GM21526 (cell line): ENCODE data around the gene PRLH.

ENCODE experiments used
- ATAC-seq: cut with Tn5 transposase; IDR thresholded peaks from one replicate; pipeline ENCODE4 v1.9.1; 2021; ENCODE audit warnings: moderate library complexity; ENCODE audit not compliant: unreplicated experiment, low FRiP score

PRLH gene

DNA sequence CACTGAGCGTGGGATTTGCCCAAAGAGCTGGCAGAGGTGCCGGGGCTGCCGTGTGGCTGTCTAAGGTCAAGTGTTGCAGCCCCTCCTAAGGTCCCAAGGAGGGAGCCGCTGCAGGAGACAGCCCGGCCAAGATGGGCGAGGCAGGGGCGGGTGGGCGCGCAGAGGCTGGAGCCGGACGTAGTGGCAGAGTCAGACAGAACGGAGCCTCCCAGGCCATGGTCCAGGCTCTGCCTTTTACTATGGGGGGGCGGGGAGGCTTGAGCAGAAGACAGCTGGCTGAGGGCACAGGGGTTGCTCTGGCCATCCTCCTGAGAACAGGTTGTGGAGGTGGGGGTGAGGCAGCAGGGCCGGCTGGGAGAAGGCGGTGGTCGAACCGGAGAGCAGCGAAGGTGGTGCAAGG, 27.5 kb upstream of the PRLH start:
- ATAC-seq, result no peak

DNA sequence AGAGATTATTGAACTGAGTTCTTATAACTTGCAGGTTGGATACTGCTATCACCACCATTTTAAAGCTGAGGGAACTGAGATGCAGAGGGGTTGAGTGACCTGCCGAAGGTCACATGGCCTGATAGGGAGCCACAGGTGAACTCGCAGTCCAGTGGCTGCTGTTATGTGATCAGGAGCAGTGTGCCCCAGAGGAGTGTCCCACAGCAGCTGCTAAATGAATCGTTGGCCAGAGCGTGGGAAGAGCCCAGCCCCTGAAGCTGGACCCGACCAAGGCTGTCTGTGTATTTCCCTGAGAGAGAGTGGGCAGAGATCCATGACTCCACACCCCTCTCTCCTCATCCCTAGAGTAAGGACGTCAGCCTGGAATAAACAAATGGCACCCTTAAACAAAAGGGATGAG, 26.7 kb upstream of the PRLH start:
- ATAC-seq, result no peak

DNA sequence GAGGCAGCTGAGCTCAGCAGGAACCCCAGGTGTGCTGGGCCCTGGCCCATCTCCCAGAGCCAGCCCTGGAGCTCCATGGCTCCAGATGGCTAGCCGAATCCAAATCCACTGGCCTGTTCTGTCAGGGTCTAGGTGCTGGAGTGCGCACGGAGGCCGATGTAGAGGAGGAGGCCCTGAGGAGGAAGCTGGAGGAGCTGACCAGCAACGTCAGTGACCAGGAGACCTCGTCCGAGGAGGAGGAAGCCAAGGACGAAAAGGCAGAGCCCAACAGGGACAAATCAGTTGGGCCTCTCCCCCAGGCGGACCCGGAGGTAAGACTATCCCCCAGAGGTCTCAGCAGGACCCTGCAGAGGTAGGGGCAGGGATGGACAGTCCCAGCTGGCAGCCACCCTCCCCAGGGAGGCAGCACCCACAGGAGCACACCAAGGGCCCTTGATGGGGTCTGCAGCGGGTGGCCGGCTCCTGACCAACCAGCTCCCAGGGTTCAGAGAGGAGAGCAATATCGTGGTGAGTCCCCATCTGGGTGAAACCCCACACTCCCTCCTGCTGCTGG, 26.1 kb upstream of the PRLH start:
- ATAC-seq, result no peak

DNA sequence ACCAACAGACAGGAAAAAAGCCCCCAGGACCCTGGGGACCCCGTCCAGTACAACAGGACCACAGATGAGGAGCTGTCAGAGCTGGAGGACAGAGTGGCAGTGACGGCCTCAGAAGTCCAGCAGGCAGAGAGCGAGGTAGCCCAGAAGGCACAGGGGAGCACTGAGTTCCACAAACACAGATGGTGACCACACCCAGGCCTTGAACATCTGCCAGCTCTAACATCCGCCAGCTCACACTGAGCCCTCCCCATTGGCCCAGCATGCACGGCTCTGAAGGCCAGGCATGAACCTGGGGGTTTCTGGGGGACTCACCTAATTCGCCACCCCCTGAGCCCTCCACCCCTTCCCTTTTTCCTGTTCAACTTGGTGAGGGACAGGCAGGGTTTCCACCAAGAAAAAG, 25.6 kb upstream of the PRLH start:
- ATAC-seq, result no peak

DNA sequence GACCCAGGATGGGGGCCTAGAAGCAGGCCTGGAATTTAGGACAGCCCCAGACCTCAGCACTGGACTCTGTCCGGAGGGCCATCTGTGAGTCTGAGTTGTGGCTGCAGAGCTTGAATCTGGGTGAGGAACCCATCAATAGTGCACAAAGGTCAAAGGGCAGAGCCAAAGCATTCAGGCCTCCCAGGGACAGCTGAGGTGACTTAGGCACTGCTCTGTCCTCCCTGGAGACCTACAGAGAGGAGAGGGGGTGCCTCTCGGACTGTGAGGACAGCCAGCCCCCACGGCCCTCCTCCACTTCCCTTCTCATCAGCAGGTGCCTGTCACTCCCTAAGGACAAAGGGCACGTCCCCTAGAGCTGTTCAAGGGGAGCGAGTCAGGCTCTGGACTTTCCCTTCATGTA, 25.1 kb upstream of the PRLH start:
- no peak for ATAC-seq

DNA sequence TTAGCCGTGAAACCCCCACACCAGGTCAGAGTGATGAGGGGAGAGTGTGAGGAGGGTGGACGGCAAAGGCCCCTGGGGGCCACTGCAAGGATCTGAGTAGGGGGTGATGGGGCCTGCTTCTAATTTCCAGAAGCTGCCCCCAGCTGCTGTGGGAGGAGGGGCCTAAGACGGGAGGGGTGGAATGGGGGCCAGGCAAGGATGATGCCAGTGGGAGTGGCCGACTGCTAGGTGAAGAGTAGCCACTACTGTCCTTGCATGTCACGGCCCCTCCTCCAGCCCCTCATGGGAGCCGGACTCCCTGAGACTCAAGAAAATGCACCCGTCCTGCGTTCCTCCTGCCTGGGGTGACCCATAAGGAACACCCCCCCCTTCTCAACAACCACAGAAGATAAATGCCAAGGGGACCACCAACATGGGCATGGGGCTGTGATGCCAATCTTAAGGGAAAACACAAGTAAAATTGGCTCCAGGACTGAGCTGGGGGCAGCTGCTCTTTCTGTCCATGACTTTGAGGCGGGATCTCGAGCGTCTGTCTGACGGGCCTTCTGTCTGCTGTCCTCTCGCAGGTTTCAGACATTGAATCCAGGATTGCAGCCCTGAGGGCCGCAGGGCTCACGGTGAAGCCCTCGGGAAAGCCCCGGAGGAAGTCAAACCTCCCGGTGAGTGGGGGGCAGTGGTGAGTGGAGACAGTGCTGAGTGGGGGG, 24.2 kb upstream of the PRLH start:
- ATAC-seq, result no peak

DNA sequence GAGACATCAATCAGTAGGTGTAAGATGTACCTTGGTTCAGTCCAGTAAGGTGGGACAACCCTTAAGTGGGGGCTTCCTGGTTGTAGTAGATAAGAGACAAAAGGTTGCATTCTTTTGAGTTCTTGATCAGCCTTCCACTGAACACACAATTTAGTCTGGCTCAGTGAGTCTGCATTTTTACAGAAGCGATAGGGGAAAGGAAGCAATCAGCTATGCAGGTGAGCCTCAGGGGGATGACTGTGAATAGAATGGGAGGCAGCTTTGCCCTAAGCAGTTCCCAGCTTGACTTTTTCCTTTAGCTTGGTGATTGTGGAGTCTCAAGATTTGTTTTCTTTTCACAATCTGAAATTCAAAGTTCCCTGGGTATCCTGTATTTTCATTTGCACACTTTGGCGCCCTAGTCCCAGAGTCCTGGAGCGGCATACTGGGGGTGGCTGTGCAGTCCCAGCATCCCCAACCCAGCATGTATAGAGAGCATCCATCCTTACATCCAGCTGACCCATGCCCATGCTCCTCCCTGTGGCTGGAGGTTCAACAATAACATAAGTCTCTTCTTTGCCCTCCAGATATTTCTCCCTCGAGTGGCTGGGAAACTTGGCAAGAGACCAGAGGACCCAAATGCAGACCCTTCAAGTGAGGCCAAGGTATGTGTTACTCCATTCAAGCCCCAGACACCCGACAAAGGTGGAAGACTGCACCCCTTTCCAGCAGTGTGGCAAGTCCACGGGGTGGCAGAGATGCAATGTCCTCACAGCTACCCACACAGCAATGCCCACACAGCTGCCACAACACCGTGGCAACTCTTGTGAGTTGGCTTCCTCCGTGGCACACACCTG, 20.1 kb upstream of the PRLH start:
- ATAC-seq, result no peak

DNA sequence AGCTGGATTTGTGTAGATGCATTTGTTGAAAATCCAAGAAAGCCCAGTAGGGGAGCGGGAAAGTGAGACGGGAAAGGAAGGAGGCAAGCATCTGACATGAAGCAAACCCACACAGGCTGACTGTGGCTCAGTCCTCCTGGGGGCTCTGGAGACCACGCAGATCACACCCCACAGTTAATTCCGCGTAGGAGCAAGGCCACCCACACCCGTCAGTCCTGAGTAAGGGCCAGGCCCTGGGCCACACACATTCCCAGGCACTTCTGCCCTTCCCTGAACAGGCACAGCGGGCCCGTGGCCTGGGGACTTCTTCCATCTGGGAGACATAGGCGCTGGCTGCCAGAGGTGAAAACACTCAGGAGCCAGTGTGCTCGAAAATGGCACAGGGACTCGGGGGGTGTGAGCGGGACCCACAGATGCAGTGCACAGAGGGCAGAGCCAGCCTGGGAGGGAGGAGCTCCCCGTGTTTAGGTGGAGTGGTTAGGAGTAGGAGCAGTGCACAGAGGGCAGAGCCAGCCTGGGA, 19.4 kb upstream of the PRLH start:
- no peak for ATAC-seq

DNA sequence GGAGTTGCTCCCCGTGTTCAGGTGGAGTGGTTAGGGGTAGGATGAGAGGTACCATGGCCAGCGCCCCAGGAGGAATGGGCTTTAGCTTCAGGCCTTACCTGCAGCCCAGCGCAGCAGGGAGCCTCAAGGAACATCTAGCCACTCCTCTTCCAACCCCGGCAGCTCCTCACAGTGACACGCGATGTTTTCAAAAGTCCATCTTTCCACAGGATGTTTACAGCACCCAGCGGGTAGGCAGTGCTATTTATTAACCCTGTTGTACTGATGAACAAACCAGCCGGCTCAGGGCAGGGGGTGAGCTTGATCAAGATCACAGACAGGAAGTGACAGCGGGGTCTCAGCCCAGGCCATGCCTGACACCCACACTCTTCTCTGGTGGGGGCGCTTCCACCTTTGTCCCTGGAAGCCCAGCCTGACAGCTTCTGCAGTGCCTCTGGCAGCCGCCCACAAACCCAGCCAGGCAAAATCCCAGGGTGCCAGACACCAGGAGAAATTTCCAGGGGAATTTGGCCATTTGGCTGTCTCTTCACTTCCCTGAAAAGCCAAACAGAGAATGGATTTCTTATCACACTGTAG, 18.4 kb upstream of the PRLH start:
- no peak for ATAC-seq

DNA sequence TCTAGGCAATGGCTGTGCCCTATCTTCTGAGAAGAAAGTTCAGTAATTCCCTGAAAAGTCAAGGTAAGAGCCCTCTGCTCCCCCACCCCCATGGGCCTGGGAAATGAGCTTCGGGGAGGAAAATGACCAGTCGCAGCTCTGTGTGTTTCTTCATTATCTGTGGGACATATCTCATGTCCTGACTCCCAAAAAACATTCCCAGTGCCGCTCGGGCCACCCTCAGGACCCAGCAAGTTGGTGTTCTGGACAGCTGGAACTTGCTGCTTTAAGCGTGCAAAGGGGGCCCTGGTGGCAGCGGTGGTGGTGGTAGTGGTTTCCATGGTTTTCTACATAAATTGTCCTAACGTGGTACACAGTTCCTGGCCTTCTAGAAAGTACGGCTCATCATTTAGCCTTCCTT, 17.2 kb upstream of the PRLH start:
- no peak for ATAC-seq

DNA sequence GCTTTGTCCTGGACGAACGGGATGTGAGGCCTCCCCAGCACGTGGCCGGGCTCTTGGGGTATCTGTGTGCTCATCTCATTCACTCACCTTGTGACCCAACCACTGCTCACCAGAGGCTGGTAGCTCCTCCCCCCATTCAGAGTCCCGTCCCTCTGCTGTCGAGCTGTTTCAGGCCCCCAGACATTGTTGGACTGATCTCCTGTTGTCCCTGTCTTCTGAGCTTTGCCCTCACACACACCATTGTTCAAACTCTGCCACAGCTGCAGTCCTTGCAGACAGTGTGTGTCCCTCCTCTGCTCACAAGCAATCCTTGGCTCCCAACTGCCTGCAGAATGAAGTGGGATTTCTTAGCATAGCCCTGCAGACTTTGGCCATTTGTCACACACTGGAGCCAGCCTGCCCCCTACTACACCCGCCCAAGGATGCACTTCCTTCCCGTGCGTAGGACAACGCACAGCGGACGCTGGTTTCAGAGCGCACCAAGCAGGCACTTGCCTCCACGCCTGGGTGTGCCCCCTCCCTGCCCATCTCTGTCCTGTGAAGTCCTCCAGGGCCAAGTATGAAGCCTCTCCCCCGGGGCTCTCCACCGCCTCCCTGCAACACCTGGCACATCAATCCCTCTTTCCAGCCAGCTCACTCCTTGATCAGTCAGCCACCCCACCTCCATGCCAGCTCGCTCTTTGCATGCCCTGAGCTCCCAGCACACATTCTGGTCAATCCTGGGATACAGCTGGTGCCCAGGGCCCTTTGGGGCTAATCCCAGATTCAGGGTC, 16.5 kb upstream of the PRLH start:
- no peak for ATAC-seq

DNA sequence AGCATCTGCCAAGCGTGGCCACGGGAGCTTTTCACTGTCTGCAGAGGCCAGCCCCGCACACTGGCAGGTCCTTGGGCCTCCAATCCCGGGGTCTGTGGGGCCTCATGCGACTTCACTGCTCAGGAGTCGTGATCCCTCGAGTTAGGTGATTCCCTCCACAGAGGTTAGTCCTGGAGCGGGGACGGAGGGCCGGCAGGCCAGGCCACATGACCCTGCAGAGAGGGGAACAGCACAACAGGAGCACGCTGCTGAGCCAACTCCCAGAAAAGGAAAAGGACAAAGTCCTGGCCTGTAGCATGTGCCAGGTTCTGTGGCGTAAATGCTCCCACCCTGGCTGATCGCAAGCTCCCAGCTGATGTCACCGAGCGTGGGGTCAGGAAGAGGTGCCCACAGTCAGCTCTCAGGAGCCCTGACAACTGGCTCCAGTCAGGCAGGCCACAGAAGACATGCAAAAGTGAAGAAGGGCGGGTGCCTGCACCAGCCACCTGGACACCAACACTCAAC, 15.3 kb upstream of the PRLH start:
- no peak for ATAC-seq

DNA sequence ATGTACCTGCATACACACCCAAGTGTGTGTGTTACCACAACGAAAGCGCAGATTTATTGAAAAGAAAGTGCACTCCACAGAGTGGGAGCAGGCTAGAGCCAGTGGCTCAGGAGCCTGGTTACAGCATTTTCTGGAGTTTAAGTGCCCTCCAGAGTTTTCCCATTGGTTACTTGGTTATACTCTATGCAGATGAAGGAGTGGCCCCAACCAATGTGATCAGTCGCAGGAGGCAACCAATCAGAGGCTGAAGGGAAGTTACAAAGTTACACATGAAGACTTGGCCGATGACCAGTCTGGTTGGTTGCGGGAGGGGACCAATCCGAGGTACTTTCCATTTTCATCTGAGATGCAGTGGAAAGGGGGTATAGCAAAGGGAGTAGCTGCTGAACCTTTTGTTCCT, 13.5 kb upstream of the PRLH start:
- ATAC-seq, result no peak

DNA sequence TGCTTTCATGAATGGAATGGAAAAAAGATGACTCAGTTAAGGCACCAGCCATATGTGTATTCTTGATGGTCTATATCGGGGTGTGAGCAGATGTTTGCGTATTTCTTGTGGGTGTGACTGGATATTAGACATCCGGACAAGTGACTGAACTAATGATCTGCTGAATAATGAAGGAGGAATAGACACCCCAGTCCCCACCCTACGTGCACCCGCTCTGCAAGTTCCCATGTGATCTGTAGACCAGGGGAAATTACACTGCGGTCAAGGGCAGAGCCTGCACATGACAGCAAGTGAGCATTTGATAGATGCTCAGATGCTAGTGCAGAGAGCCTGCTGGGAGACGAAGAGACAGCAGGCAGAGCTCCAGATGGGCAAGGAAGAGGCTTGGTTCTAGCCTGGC, 12.4 kb upstream of the PRLH start:
- ATAC-seq, result no peak

DNA sequence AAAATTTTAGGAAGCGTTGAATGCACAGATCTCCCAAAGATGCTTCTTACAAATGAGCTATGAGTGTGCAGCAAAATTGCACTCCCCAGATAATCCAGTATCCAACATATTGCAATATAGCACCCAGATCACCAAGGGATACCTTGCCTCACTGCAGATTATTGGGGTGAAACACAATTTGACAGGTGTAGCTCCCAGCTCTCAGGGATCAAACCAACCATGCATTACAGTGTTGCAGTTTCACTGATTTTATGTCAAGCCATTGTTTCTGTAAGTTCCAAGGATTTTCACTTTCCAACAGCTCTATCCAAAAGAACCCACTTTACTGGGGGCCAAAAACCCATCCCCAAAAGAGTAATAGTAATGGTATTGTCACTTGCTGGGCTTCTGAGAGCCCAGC, 10.8 kb upstream of the PRLH start:
- no peak for ATAC-seq

DNA sequence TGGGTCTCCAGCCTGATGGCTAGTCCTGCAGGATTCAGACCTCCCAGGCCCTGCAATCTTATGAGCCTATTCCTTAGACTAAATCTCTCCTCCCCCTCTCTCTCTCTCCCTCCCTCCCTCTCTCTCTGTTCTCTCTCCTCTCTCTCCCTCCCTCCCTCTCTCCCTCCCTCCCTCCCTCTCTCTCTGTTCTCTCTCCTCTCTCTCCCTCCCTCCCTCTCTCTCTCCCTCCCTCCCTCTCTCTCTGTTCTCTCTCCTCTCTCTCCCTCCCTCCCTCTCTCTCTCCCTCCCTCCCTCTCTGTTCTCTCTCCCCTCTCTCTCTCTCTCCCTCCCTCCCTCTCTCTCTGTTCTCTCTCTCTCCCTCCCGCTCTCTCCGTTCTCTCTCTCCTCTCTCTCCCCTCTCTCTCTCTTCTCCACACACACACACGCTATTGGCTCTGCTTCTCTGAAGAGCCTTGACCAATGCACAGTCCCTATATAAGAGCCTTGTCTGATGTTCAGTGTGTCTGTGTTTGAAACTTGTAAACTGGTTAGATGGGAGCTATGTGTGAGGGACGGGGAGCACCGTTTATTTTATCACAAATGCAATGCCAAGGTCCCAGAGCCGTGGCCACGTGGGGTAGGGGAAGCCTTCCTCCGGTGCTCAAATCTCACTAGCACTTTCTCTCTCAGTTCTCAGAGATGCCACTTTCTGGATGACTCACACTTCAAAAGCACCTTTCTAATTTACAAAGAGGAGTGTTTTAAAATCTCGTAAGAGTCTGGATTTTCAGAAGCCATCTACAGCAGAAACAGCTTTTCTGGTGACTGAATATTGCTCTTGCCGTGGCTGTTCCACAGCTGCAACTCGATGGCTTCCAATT, 9.4 kb upstream of the PRLH start:
- ATAC-seq, result peak; percentile 95

DNA sequence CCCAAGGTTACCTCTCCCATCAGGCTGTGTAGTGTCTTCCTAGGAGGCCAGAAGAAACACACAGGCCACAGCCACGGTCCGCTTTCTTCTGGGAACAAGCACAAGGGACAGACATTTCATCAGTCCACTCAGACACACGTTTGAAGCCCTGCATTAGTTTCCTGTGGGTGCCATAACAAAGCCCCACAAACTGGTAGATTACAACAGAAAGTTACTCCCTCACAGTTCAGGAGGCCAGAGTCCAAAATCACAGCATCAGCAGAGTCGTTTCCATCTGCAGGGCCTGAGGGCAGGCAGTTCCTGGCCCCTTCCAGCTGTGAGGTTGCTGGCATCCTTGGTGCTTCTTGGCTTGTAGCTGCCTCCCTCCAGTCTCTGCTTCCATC, 8.8 kb upstream of the PRLH start:
- peak; percentile 23 for ATAC-seq

DNA sequence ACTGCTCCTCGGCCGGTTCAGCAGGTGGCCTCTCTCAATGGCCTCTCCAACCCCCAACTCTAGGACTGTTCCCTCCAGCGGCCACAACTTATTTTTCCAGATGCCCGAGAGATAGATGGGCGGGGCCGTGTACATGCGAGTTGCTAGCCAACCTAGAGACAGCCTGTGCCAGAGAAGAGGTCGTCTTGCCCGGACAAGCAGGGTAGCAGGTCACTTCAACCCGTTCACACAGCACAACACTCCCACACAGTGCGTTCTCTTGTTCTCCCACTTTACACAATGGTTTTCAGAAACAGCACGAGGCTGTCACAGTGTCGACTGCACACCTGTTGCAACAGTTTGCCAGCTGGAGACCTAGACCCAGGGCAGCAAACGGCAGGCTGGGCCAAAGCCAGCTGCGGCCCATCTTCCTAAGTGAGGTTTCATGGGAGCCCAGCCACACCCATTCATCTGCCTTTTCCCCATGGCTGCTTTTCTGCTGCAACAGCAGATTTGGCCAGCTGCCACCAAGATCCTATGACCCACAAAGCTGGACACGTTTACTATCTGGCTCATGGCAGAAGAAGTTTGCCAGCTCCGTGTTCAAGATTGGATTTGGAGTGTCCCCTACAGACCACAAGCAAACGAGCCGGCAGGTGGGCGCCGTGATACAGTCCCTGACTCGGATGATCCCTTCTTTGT, 7.3 kb upstream of the PRLH start:
- ATAC-seq, result no peak

DNA sequence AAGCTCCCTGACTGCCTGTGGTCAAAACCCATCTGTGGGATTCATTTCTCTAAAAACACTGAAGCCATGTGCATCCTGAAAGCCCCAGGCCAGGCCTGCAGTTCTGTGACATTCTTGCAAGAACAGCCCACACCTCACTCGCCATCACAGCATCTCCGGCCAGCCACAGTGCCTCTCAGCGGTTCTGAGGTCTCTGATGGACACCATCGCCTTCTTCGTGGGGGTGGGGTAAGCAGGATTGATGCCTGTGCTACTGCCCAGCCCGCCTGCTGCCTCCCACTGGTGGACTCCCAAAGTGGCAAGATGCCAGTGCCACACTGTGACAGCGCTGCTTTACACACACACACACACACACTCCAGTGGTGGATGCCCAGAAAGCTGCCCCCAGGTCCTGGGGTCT, 5.2 kb upstream of the PRLH start:
- no peak for ATAC-seq
